Measurements from ENCODE around the gene TRIM49B.
"Not testable (repeated sequence)": the region's sequence is repeated elsewhere in the genome, so short reads cannot be mapped to it uniquely, and the experiment has no call there.

The TRIM49B gene

GRCh38 chr11:49028523-49028922, at the start of gene TRIM49B:
TSS of gene TRIM49B (plus strand) at chr11:49028823. CDS start at chr11:49031600, 2,777 bp downstream.
- DNase-seq, result not testable (repeated sequence)

- DNase-seq, result not testable (repeated sequence)
These were observed 44.8 kb upstream of the TRIM49B start, which contains the start of gene TRIM51G for GRCh38 chr11:48983785-48984184. TSS of gene TRIM51G (minus strand) at chr11:48983885. CDS start at chr11:48981695, 2,190 bp downstream.

GRCh38 chr11:49048229-49048628, 19.6 kb downstream of the TRIM49B start:
- not testable (repeated sequence) for DNase-seq

- not testable (repeated sequence) for DNase-seq
These were observed 21.2 kb downstream of the TRIM49B start for GRCh38 chr11:49049821-49050220.

- not testable (repeated sequence) for DNase-seq
These were observed 30.4 kb downstream of the TRIM49B start, which contains the start of gene TRIM64C for GRCh38 chr11:49059012-49059411. TSS of gene TRIM64C (minus strand) at chr11:49059112. CDS start at chr11:49059112, 0 bp downstream.

DNA sequence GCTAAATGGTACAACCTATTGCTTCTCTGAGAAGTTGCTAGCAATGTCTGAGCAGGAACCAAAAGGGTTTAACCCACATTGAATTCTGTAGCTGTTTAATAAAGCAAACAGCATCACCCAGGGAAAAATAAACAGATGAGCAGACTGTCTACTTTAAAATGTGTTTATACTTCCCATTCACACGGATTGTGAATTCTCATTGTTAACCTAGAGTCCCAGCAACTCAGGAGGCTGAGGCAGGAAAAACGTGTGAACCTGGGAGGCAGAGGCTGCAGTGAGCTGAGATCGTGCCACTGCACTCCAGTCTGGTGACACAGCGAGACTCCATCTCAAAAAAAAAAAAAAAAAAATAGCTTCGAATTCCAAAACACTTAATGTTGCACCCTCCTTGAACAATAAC, 41.3 kb downstream of the TRIM49B start:
- DNase-seq, result not testable (repeated sequence)

Data from anterior cingulate cortex (tissue), 58 donors.